A549 (cell line): Measurements from ENCODE around the gene SMAP1. TPM values are rescaled to one million over a fixed set of nuclear protein-coding genes. Genes with fewer than 3 reads are reported as not detected.

ENCODE experiments used
- ATAC-seq, 2 experiments: fragments of 200-7000 bp in 1 of 2; fragments of >200 bp in 1 of 2; cut with Nextera tagmentation in 1 of 2; cut with Tn5 transposase in 1 of 2; 3 replicates each; pipeline versions ENCODE4 v1.8.0 to v1.9.1; 2018 to 2020; ENCODE audit warnings: mild to moderate bottlenecking in 1 of 2, moderate library complexity in 1 of 2
- CTCF ChIA-PET: fragments of 300-600 bp; sonication (Branson Sonifier 250); formaldehyde crosslinking; extraction: SDS; loops from one replicate; lab custom pipeline; 2021; ENCODE audit warnings: antibody characterized with exemption, inconsistent platforms; lab: Yijun Ruan, JAX
- POLR2A ChIA-PET: fragments of 350-600 bp; formaldehyde crosslinking; extraction: SDS; loops from one replicate; lab custom pipeline; 2021; ENCODE audit warnings: antibody characterized with exemption, inconsistent platforms; lab: Yijun Ruan, JAX
- DNase-seq, 2 experiments: peaks; one replicate each; pipeline versions ENCODE4 v3.0.0 to v3.0.0-alpha.2; 2011 to 2016; ENCODE audit warnings: low read depth in 1 of 2, low spot score in 1 of 2
- FAIRE-seq: peaks from 2 replicates; lab custom pipeline; 2011; peaks lifted over from hg19 to GRCh38; lab: Jason Lieb, UNC
- H3K27ac ChIP-seq, 2 experiments: fragments of >200 bp; sonication (Bioruptor Twin); formaldehyde crosslinking; 3 replicates each; pipeline ENCODE4 v1.5.1; 2016 to 2017
- H3K4me1 ChIP-seq: fragments of >200 bp; sonication (Bioruptor Twin); formaldehyde crosslinking; 3 replicates; pipeline ENCODE4 v1.6.1; 2016
- H3K4me2 ChIP-seq: fragments of >200 bp; sonication (Bioruptor Twin); formaldehyde crosslinking; 3 replicates; pipeline ENCODE4 v1.6.1; 2016
- H3K4me3 ChIP-seq: fragments of >200 bp; sonication (Bioruptor Twin); formaldehyde crosslinking; 3 replicates; pipeline ENCODE4 v1.5.1; 2016
- H3K9me3 ChIP-seq: fragments of >200 bp; sonication (Bioruptor Twin); formaldehyde crosslinking; 3 replicates; pipeline ENCODE4 v1.6.1; 2016
- CBX2 ChIP-seq: fragments of 200-600 bp; sonication (generic); IDR thresholded peaks from 2 replicates; pipeline ENCODE4 v1.6.1; 2016; ENCODE audit warnings: low read depth, mild to moderate bottlenecking, borderline replicate concordance
- CBX8 ChIP-seq: fragments of 200-600 bp; sonication (generic); IDR thresholded peaks from 2 replicates; pipeline ENCODE4 v1.6.1; 2016
- CEBPB ChIP-seq, 2 experiments: fragments of >200 bp in 1 of 2; sonication (Bioruptor Twin) in 1 of 2; formaldehyde crosslinking in 1 of 2; IDR thresholded peaks; 2 replicates each; pipeline ENCODE4 v1.6.1; 2012 to 2016
- CHD2 ChIP-seq: fragments of 150-350 bp; IDR thresholded peaks from 2 replicates; pipeline ENCODE4 v1.6.1; 2014; ENCODE audit warnings: low read length; ENCODE audit not compliant: partially characterized antibody
- CHD4 ChIP-seq: fragments of 200-600 bp; sonication (generic); IDR thresholded peaks from 2 replicates; pipeline ENCODE4 v1.6.1; 2016; ENCODE audit warnings: antibody characterized with exemption, mild to moderate bottlenecking, borderline replicate concordance
- EP300 ChIP-seq, 2 experiments: fragments of >200 bp; sonication (Bioruptor Twin); formaldehyde crosslinking; IDR thresholded peaks; 2 replicates in 1 of 2; 3 replicates in 1 of 2; pipeline ENCODE4 v1.6.1; 2016 to 2017
- FOSB ChIP-seq: fragments of 250-450 bp; sonication (Bioruptor Pico); IDR thresholded peaks from 2 replicates; pipeline ENCODE4 v1.5.0; 2020; ENCODE audit warnings: mild to moderate bottlenecking, moderate library complexity
- FOSL2 ChIP-seq, 2 experiments: fragments of 450-650 bp in 1 of 2; fragments of >200 bp in 1 of 2; sonication (Bioruptor Twin) in 1 of 2; formaldehyde crosslinking; IDR thresholded peaks; 2 replicates each; pipeline versions ENCODE4 v1.5.0 to v1.6.1; 2016 to 2020; ENCODE audit warnings: mild to moderate bottlenecking in 1 of 2, moderate library complexity in 1 of 2
- HDAC2 ChIP-seq: fragments of 200-600 bp; sonication (generic); IDR thresholded peaks from 2 replicates; pipeline ENCODE4 v1.6.1; 2016
- HEYL ChIP-seq: fragments of 250-450 bp; sonication (Bioruptor Pico); IDR thresholded peaks from 2 replicates; pipeline ENCODE4 v1.8.0; 2021; ENCODE audit warnings: mild to moderate bottlenecking, moderate library complexity
- HOXB13 ChIP-seq: fragments of 250-450 bp; sonication (Bioruptor Pico); IDR thresholded peaks from 2 replicates; pipeline ENCODE4 v1.5.0; 2020; ENCODE audit warnings: low read depth, mild to moderate bottlenecking, moderate library complexity
- HOXB5 ChIP-seq: fragments of 250-450 bp; sonication (Bioruptor Pico); IDR thresholded peaks from 2 replicates; pipeline ENCODE4 v1.5.0; 2020; ENCODE audit warnings: mild to moderate bottlenecking, moderate library complexity
- JUNB ChIP-seq: fragments of >200 bp; sonication (Bioruptor Twin); formaldehyde crosslinking; IDR thresholded peaks from 2 replicates; pipeline ENCODE4 v1.6.1; 2016
- MYC ChIP-seq: IDR thresholded peaks from 2 replicates; pipeline ENCODE4 v1.6.1; 2012; ENCODE audit warnings: mild to moderate bottlenecking, inconsistent platforms, low read length, improper control_type of control experiment, borderline replicate concordance
- NFE2L2 ChIP-seq: fragments of 150-350 bp; conservative IDR thresholded peaks from 2 replicates; pipeline ENCODE4 v1.6.1; 2014; ENCODE audit warnings: low read length
- NR3C1 ChIP-seq: fragments of >200 bp; sonication (Bioruptor Twin); formaldehyde crosslinking; IDR thresholded peaks from 3 replicates; pipeline ENCODE4 v1.6.1; 2017
- PHF8 ChIP-seq: fragments of 200-600 bp; sonication (generic); IDR thresholded peaks from 2 replicates; pipeline ENCODE4 v1.6.1; 2016; ENCODE audit warnings: low read depth, mild to moderate bottlenecking, antibody characterized with exemption, moderate library complexity, borderline replicate concordance
- POLR2A ChIP-seq: IDR thresholded peaks from 2 replicates; pipeline ENCODE4 v1.6.1; 2012; ENCODE audit warnings: mild to moderate bottlenecking, low read length
- POLR2AphosphoS2 ChIP-seq: conservative IDR thresholded peaks from 2 replicates; pipeline ENCODE4 v1.6.1; 2012; ENCODE audit warnings: low read length, improper control_type of control experiment, inconsistent platforms
- SMC3 ChIP-seq: fragments of >200 bp; sonication (Bioruptor Twin); formaldehyde crosslinking; IDR thresholded peaks from 3 replicates; pipeline ENCODE4 v1.6.1; 2018; ENCODE audit warnings: inconsistent platforms
- TFCP2L1 ChIP-seq: fragments of 250-450 bp; sonication (Bioruptor Pico); IDR thresholded peaks from 2 replicates; pipeline ENCODE4 v1.5.0; 2021; ENCODE audit warnings: mild to moderate bottlenecking
- ZC3H11A ChIP-seq: fragments of 450-650 bp; IDR thresholded peaks from 2 replicates; pipeline ENCODE4 v1.6.1; 2014; ENCODE audit warnings: antibody characterized with exemption, mild to moderate bottlenecking
- ZSCAN20 ChIP-seq: fragments of 250-450 bp; sonication (Bioruptor Pico); IDR thresholded peaks from 2 replicates; pipeline ENCODE4 v1.8.0; 2022; ENCODE audit warnings: mild to moderate bottlenecking, moderate library complexity
- WGBS: methylation state at CpG from one replicate; pipeline ENCODE4 v1.1.6; 2017; ENCODE audit errors: missing lambda C conversion rate; 5-methylcytosine and 5-hydroxymethylcytosine counted together
- polyA plus RNA-seq, 4 experiments: library from polyadenylated mRNA; depleted of rRNA in 3 of 4; stranded (reverse); fragments of >200 nt; fragmentation: RNase III in 1 of 4; extraction: RNeasy Plus Mini Kit Qiagen cat#74134 plus additional on column Dnase treatment in 1 of 4; gene quantifications; 2 replicates in 3 of 4; 3 replicates in 1 of 4; pipeline ENCODE4 v1.2.3, GENCODE V29; 2011 to 2017
- TF ChIP-seq, protein P1 (sequence below): fragments of 200-600 bp; sonication (generic); IDR thresholded peaks from 2 replicates; pipeline ENCODE4 v1.6.1; 2016; ENCODE audit warnings: antibody characterized with exemption, mild to moderate bottlenecking, moderate library complexity
- TF ChIP-seq, protein P2 (sequence below): IDR thresholded peaks from 2 replicates; pipeline ENCODE4 v1.6.1; 2012; ENCODE audit warnings: low read depth, borderline replicate concordance

SMAP1 gene
- polyA plus RNA-seq, 2 of the 4 experiments (the other 2 are of a cell fraction): 15.6 to 27.8 TPM

DNA sequence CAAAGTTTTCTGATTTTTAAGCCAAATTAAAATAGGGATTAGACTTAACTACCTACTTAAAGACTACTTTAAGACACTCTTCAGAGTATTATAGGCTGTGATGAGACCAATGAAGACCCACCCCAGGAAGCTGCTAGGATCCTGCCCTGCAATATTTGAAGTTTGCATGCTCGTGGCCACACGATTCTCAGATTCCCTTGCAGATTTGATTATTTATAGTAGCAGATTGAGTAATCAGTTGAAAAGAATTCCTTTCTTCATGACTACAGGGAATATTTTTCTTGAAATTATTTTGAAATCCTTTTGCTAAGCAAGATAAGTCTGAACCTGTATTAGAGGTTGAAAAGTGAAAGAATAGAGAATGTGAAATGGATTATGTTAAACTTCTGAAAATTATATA, 166.8 kb downstream of the SMAP1 start:
- FAIRE-seq (no peak), ATAC-seq (no peak)
- Histone ChIP-seq H3K27ac (no peak overlapping the region), H3K4me3 (no peak overlapping the region), H3K9me3 (no peaks in the 10 kb centered on the region), H3K4me2 (no peak overlapping the region), H3K4me1 (no peaks in the 10 kb centered on the region)
- 75% methylated on average over 2 of the region's 2 CpGs for WGBS
- POLR2A ChIA-PET: no interaction called here
- no peak for TF ChIP-seq CBX8
- TF ChIP-seq, all 56 proteins: peak for 0
- no peak for DNase-seq
- CTCF ChIA-PET: no interaction called here

DNA sequence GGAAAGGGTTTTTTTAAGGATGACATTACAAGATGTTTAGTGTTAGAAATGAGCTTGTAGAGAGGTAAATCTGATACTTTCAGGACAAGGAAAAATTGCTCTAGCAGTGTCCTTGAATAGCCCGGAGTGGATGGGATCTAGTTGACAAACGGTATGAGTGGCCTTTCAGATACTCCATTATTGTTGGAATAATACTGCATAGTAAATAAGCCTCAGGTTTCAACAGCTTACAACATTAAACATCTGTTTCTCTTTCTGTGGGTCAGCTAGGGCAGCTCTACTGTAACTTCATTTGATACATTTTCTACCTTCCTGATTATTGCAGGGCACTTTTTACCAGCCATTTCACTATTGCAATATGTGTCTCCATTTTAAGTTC, 171.2 kb downstream of the SMAP1 start:
- 94% methylated on average over 2 of the region's 2 CpGs for WGBS
- Histone ChIP-seq H3K4me2 (no peak overlapping the region), H3K4me1 (no peaks in the 10 kb centered on the region), H3K27ac (no peak overlapping the region), H3K4me3 (no peak overlapping the region), H3K9me3 (no peaks in the 10 kb centered on the region)
- TF ChIP-seq PHF8 (no peak), CBX2 (no peak), ZSCAN20 (no peak), TFCP2L1 (CRISPR knock-in tag) (no peak), POLR2A (no peak), ZC3H11A (no peak), FOSB (CRISPR knock-in tag) (no peak), JUNB (no peak), CEBPB (IDR thresholded peaks at IDR 0.05) (no peak), CBX8 (no peak), FOSL2 (IDR thresholded peaks at IDR 0.05) (no peak), FOSL2 (CRISPR knock-in tag; IDR thresholded peaks at IDR 0.05) (no peak), CHD2 (no peak)
- TF ChIP-seq, protein P1, sequence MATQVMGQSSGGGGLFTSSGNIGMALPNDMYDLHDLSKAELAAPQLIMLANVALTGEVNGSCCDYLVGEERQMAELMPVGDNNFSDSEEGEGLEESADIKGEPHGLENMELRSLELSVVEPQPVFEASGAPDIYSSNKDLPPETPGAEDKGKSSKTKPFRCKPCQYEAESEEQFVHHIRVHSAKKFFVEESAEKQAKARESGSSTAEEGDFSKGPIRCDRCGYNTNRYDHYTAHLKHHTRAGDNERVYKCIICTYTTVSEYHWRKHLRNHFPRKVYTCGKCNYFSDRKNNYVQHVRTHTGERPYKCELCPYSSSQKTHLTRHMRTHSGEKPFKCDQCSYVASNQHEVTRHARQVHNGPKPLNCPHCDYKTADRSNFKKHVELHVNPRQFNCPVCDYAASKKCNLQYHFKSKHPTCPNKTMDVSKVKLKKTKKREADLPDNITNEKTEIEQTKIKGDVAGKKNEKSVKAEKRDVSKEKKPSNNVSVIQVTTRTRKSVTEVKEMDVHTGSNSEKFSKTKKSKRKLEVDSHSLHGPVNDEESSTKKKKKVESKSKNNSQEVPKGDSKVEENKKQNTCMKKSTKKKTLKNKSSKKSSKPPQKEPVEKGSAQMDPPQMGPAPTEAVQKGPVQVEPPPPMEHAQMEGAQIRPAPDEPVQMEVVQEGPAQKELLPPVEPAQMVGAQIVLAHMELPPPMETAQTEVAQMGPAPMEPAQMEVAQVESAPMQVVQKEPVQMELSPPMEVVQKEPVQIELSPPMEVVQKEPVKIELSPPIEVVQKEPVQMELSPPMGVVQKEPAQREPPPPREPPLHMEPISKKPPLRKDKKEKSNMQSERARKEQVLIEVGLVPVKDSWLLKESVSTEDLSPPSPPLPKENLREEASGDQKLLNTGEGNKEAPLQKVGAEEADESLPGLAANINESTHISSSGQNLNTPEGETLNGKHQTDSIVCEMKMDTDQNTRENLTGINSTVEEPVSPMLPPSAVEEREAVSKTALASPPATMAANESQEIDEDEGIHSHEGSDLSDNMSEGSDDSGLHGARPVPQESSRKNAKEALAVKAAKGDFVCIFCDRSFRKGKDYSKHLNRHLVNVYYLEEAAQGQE: no peak
- ChIA-PET CTCF (no interaction called here), POLR2A (no interaction called here)
- DNase-seq (no peak), FAIRE-seq (no peak), ATAC-seq (no peak)

DNA sequence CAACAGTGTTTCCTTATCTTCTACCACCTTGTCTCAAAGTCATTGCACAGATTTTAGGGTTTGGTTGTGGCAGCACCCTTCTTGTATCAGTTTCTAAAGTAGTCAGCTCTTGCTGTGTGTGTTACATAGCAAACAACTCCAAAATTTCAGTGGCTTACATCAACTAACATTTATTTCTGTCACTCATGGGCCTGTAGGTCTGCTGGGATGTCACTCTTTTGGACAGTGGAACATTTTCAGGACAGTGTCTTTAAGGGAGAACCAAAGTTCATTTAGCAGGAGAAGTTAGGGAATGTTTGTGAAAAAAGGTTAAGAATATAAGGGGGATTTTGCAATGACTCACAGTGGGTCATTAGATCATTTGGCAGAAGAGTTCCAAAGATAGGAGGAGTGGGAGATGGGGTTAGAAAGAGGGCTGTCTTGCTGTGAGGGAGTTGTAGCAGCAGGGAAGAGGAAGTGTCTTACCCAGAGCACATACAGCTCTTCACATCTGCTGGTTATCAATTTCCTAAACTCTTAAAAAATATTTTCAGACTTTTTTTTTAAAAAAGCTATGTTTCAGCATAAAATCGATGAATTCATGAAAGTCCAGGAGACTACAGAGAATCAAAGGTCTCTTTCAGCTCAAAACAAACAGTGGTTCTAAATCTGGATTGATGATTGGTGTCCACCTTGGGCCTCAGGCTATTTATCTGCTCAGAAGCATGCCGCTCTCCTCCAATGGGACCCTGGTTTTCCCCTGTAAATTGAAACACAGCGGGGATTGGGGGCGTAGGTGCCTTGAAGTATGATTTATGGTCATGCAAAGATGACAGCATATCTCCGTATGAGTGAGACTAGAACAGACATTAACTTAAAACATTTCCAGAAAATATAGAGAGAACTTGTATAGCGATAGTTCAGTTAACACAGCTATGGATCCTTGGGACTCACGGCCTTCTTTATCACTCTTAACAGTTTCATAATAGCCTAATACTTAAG, 171.9 kb downstream of the SMAP1 start:
- no peak for FAIRE-seq
- WGBS: 90% methylated on average over 7 of the region's 7 CpGs
- Histone ChIP-seq H3K4me3 (no peak overlapping the region), H3K9me3 (no peaks in the 10 kb centered on the region), H3K4me1 (no peaks in the 10 kb centered on the region), H3K27ac (no peak overlapping the region), H3K4me2 (no peak overlapping the region)
- DNase-seq: no peak
- no peak for ATAC-seq
- ChIA-PET POLR2A (no interaction called here), CTCF (no interaction called here)
- no peak for TF ChIP-seq HOXB13 (CRISPR knock-in tag)
- TF ChIP-seq, protein P1: no peak
- TF ChIP-seq HDAC2: no peak
- TF ChIP-seq NFE2L2: no peak
- no peak for TF ChIP-seq EP300 (IDR thresholded peaks at IDR 0.05)
- TF ChIP-seq MYC: no peak
- no peak for TF ChIP-seq TFCP2L1 (CRISPR knock-in tag)
- no peak for TF ChIP-seq HOXB5
- no peak for TF ChIP-seq SMC3
- no peak for TF ChIP-seq NR3C1
- TF ChIP-seq, protein P2, sequence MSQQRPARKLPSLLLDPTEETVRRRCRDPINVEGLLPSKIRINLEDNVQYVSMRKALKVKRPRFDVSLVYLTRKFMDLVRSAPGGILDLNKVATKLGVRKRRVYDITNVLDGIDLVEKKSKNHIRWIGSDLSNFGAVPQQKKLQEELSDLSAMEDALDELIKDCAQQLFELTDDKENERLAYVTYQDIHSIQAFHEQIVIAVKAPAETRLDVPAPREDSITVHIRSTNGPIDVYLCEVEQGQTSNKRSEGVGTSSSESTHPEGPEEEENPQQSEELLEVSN: no peak
- TF ChIP-seq POLR2AphosphoS2: no peak
- no peak for TF ChIP-seq CHD4
- no peak for TF ChIP-seq FOSB (CRISPR knock-in tag)
- no peak for TF ChIP-seq ZC3H11A
- TF ChIP-seq HEYL: no peak
- TF ChIP-seq CEBPB (IDR thresholded peaks at IDR 0.05): no peak
